ENCODE data around the gene IGFN1. TPM values are rescaled to one million over a fixed set of nuclear protein-coding genes. Genes with fewer than 3 reads are reported as not detected.

The IGFN1 gene
- total RNA-seq, 1 donor from 2014 or later: 0.38 TPM

DNA sequence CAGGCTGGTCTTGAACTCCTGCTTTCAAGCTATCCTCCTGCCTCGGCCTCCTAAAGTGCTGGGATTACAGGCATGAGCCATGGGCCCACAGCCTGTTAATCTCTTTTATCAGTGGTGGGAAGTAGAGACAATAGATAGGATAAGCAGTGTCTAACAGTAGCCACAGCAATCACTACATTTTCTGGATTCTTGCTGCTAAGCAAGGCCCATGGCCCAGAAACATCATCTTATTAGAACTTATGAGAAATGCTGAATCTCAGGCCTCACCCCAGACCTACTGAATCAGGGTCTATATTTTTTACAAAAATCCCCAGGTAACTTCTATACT is 29.7 kb downstream of the IGFN1 start:
- H3K4me1 Mint-ChIP-seq (ENCODE audit: low read depth): peaks cover 1% of the 10 kb centered on the region
- peaks cover 7% of the 10 kb centered on the region for H3K27me3 Mint-ChIP-seq
- no peak for DNase-seq (ENCODE audit: low spot score, unreplicated experiment)
- no peak overlapping the region for H3K27ac Mint-ChIP-seq
- H3K4me3 Mint-ChIP-seq (ENCODE audit: low read depth): no peak overlapping the region
- no peaks in the 10 kb centered on the region for H3K36me3 Mint-ChIP-seq (ENCODE audit: insufficient read depth)
- no peaks in the 10 kb centered on the region for H3K9me3 Mint-ChIP-seq (ENCODE audit: low read depth)
- TF ChIP-seq, protein P1, sequence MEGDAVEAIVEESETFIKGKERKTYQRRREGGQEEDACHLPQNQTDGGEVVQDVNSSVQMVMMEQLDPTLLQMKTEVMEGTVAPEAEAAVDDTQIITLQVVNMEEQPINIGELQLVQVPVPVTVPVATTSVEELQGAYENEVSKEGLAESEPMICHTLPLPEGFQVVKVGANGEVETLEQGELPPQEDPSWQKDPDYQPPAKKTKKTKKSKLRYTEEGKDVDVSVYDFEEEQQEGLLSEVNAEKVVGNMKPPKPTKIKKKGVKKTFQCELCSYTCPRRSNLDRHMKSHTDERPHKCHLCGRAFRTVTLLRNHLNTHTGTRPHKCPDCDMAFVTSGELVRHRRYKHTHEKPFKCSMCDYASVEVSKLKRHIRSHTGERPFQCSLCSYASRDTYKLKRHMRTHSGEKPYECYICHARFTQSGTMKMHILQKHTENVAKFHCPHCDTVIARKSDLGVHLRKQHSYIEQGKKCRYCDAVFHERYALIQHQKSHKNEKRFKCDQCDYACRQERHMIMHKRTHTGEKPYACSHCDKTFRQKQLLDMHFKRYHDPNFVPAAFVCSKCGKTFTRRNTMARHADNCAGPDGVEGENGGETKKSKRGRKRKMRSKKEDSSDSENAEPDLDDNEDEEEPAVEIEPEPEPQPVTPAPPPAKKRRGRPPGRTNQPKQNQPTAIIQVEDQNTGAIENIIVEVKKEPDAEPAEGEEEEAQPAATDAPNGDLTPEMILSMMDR (IDR thresholded peaks at IDR 0.05; ENCODE audit: unreplicated experiment): no peak

DNA sequence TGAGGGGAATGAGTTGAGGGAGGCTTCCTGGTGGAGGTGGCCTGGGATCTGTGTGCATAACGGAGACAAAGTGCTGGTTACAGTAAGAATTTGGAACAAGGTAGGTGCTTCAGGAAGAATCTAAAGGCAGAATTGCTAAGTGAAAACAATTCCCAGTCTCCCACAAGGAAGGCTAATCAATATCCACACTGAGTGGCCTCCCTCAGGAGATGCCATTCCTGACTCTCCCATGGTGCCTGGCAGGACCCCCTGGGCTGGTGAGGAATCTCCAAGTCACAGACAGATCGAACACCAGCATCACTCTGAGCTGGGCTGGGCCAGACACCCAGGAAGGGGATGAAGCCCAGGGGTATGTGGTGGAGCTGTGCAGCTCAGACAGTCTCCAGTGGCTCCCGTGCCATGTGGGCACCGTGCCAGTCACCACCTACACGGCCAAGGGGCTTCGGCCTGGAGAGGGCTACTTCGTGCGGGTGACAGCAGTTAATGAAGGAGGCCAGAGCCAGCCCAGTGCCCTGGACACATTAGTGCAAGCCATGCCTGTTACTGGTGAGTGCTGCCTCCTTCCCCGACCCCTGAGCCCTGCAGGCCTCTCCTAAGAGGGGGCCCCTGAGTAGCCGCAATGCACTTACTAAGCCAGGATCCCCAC is 30.7 kb downstream of the IGFN1 start:
- peaks cover 1% of the 10 kb centered on the region for H3K4me1 Mint-ChIP-seq (ENCODE audit: low read depth)
- H3K4me3 Mint-ChIP-seq (ENCODE audit: low read depth): no peak overlapping the region
- no peaks in the 10 kb centered on the region for H3K9me3 Mint-ChIP-seq (ENCODE audit: low read depth)
- no peaks in the 10 kb centered on the region for H3K36me3 Mint-ChIP-seq (ENCODE audit: insufficient read depth)
- DNase-seq (ENCODE audit: low spot score, unreplicated experiment): no peak
- no peak overlapping the region for H3K27ac Mint-ChIP-seq
- peaks cover 6% of the 10 kb centered on the region for H3K27me3 Mint-ChIP-seq
- TF ChIP-seq, protein P1 (IDR thresholded peaks at IDR 0.05; ENCODE audit: unreplicated experiment): no peak

DNA sequence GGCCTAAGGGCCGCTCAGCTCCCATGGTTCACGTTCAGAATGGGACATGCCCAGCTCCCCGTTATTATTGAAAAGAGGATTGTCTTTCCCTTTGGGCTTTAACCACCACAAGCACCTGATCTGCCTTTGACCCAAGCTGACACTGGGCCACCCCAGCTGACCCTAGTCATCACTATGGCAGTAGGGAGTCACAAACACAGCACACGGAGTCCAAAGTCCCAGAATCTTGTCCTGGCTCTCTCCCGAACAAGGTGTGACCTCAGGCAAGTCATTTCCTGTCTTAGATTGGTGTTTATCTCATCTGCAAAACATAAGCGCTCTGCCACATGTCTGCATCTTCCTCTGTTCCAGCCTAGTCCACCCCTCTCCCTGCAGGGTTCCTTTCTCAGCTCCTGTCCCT is 31.5 kb downstream of the IGFN1 start:
- DNase-seq (ENCODE audit: low spot score, unreplicated experiment): no peak

DNA sequence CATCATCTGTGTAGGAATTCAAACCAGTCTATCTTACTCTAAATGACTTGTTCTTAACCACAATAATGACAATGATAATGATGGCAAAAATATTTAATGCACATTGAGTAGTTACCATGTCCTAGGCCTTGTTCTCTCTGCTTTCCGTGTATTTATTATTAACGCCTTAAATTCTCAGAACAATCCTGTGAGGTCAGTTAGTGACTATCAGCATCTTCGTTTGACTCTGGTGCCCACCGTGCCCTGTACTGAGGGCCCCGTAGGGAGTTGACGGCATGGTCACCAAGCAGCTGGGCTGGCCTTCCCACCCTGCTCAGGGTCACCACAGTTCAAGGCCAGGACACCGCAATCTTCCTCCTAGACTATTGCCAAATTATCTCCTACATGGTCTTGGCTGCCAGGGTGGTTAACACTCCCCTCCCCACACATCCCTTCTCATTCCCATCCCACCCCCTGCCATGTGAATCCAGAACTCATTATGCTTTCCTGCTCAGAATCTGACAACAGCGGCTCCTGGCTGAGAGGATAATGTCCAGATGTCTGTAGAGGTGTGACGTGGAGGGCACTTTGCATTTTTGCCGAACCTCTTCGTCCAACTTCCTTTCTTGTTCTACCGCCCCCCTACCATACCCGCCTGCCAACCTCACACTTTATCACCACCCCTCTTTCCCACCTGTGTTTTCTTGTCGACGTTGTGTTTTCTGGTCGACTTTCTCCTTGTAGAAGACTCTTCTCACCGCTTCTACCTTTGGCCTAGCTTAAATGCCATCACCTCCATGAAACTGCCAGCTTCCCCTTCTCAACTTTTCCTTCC is 33.4 kb downstream of the IGFN1 start:
- Mint-ChIP-seq H3K27me3 (no peaks in the 10 kb centered on the region), H3K36me3 (ENCODE audit: insufficient read depth) (no peaks in the 10 kb centered on the region), H3K4me1 (ENCODE audit: low read depth) (peaks cover 1% of the 10 kb centered on the region), H3K4me3 (ENCODE audit: low read depth) (no peak overlapping the region), H3K27ac (no peak overlapping the region), H3K9me3 (ENCODE audit: low read depth) (no peaks in the 10 kb centered on the region)
- no peak for DNase-seq (ENCODE audit: low spot score, unreplicated experiment)
- TF ChIP-seq, protein P1 (IDR thresholded peaks at IDR 0.05; ENCODE audit: unreplicated experiment): no peak

More for the DNA sequence above, 31.5 kb downstream of the IGFN1 start:
- peaks cover 1% of the 10 kb centered on the region for H3K4me1 Mint-ChIP-seq (ENCODE audit: low read depth)
- H3K36me3 Mint-ChIP-seq (ENCODE audit: insufficient read depth): no peaks in the 10 kb centered on the region
- no peak overlapping the region for H3K27ac Mint-ChIP-seq
- TF ChIP-seq, protein P1 (IDR thresholded peaks at IDR 0.05; ENCODE audit: unreplicated experiment): no peak
- H3K4me3 Mint-ChIP-seq (ENCODE audit: low read depth): no peak overlapping the region
- peaks cover 6% of the 10 kb centered on the region for H3K27me3 Mint-ChIP-seq
- no peaks in the 10 kb centered on the region for H3K9me3 Mint-ChIP-seq (ENCODE audit: low read depth)

DNA sequence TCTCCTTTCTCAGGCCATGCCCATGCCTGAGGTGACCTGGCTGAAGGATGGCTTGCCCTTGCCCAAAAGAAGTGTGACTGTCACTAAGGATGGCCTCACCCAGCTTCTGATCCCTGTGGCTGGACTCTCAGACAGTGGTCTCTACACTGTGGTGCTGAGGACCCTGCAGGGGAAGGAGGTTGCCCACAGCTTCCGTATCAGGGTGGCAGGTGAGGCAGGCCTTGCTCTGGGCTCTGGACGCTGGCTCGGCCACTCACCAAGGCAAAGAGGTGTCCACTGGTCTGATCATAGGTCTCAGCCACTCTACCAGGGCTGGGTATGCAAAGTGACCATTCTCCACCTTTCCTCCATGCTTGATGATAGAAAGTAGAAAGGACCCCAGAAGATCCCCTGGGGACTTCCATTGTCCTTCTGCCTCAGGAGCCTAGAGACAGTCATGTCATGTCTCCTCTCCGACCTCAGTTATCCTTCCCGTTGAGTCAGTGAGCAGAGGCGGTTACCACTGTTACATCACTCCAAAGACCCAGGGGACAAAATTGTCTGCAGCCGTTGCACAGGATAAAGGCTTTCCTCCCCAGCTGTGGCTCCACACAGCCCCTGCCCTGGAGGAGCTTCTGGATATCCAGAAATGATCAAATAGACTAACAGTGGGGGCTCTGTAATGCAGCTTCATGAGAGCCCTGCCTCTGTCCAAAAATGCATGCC is 34.2 kb downstream of the IGFN1 start:
- Mint-ChIP-seq H3K27me3 (no peaks in the 10 kb centered on the region), H3K9me3 (ENCODE audit: low read depth) (no peaks in the 10 kb centered on the region), H3K27ac (no peak overlapping the region), H3K36me3 (ENCODE audit: insufficient read depth) (no peaks in the 10 kb centered on the region), H3K4me3 (ENCODE audit: low read depth) (no peak overlapping the region), H3K4me1 (ENCODE audit: low read depth) (peaks cover 2% of the 10 kb centered on the region)
- no peak for DNase-seq (ENCODE audit: low spot score, unreplicated experiment)
- TF ChIP-seq, protein P1 (IDR thresholded peaks at IDR 0.05; ENCODE audit: unreplicated experiment): no peak

All from progenitor cell of endocrine pancreas (in vitro differentiated cells).